Effector memory CD4-positive, alpha-beta T cell (primary cell): Measurements from ENCODE around the gene TRAK1.

Source experiments
- DNase-seq, 3 donors: peaks; one replicate each; pipeline ENCODE4 v3.0.0-alpha.2; 2020
- H3K27ac ChIP-seq: 2 replicates; pipeline ENCODE4 v1.7.0; 2013; ENCODE audit warnings: mild to moderate bottlenecking, low read length, moderate library complexity; ENCODE audit not compliant: insufficient read depth, poor library complexity, severe bottlenecking
- H3K27me3 ChIP-seq: replicated peaks from 2 replicates; pipeline ENCODE4 v1.7.0; 2013; ENCODE audit warnings: mild to moderate bottlenecking, low read length; ENCODE audit not compliant: insufficient read depth, control insufficient read depth, poor library complexity, severe bottlenecking
- H3K36me3 ChIP-seq: 2 replicates; pipeline ENCODE4 v1.7.0; 2013; ENCODE audit warnings: mild to moderate bottlenecking, low read length, moderate library complexity; ENCODE audit not compliant: control insufficient read depth, insufficient read depth
- H3K4me1 ChIP-seq: 2 replicates; pipeline ENCODE4 v1.7.0; 2013; ENCODE audit warnings: low read length, mild to moderate bottlenecking; ENCODE audit not compliant: control insufficient read depth, insufficient read depth, poor library complexity, severe bottlenecking
- H3K4me3 ChIP-seq: 2 replicates; pipeline ENCODE4 v1.7.0; 2013; ENCODE audit warnings: low read length, low read depth, mild to moderate bottlenecking; ENCODE audit not compliant: insufficient read depth, poor library complexity, severe bottlenecking
- H3K9me3 ChIP-seq: 2 replicates; pipeline ENCODE4 v1.7.0; 2013; ENCODE audit warnings: mild to moderate bottlenecking, low read length, moderate library complexity; ENCODE audit not compliant: control insufficient read depth

The TRAK1 gene

GRCh38 chr3:42106646-42107045 is 15.5 kb downstream of the TRAK1 start:
- no peak for DNase-seq
- Histone ChIP-seq H3K36me3 (no peaks in the 10 kb centered on the region), H3K27ac (no peak overlapping the region), H3K4me1 (no peaks in the 10 kb centered on the region), H3K9me3 (no peaks in the 10 kb centered on the region), H3K4me3 (no peak overlapping the region), H3K27me3 (no peaks in the 10 kb centered on the region)

- Histone ChIP-seq H3K4me1 (no peaks in the 10 kb centered on the region), H3K27ac (no peak overlapping the region), H3K27me3 (no peaks in the 10 kb centered on the region), H3K9me3 (no peaks in the 10 kb centered on the region), H3K36me3 (no peaks in the 10 kb centered on the region), H3K4me3 (no peak overlapping the region)
- no peak for DNase-seq
Observed at GRCh38 chr3:42110631-42111030, 19.5 kb downstream of the TRAK1 start.

GRCh38 chr3:42114130-42114725 is 23.1 kb downstream of the TRAK1 start:
- H3K27ac ChIP-seq = no peak overlapping the region
- H3K4me1 ChIP-seq = no peaks in the 10 kb centered on the region
- no peak for DNase-seq
- no peak overlapping the region for H3K4me3 ChIP-seq
- no peaks in the 10 kb centered on the region for H3K27me3 ChIP-seq
- no peaks in the 10 kb centered on the region for H3K9me3 ChIP-seq
- H3K36me3 ChIP-seq = no peaks in the 10 kb centered on the region

GRCh38 chr3:42115215-42115614 is 24.1 kb downstream of the TRAK1 start:
- H3K9me3 ChIP-seq = no peaks in the 10 kb centered on the region
- no peaks in the 10 kb centered on the region for H3K36me3 ChIP-seq
- H3K4me3 ChIP-seq = no peak overlapping the region
- H3K27me3 ChIP-seq = no peaks in the 10 kb centered on the region
- H3K27ac ChIP-seq = no peak overlapping the region
- no peak for DNase-seq
- H3K4me1 ChIP-seq = no peaks in the 10 kb centered on the region

GRCh38 chr3:42115946-42116345 is 24.8 kb downstream of the TRAK1 start:
- Histone ChIP-seq H3K27ac (no peak overlapping the region), H3K4me3 (no peak overlapping the region), H3K27me3 (no peaks in the 10 kb centered on the region), H3K36me3 (no peaks in the 10 kb centered on the region), H3K9me3 (no peaks in the 10 kb centered on the region), H3K4me1 (no peaks in the 10 kb centered on the region)
- no peak for DNase-seq

GRCh38 chr3:42116466-42116865 is 25.3 kb downstream of the TRAK1 start:
- no peaks in the 10 kb centered on the region for H3K27me3 ChIP-seq
- H3K27ac ChIP-seq = no peak overlapping the region
- no peaks in the 10 kb centered on the region for H3K36me3 ChIP-seq
- DNase-seq = no peak
- no peaks in the 10 kb centered on the region for H3K9me3 ChIP-seq
- H3K4me3 ChIP-seq = no peak overlapping the region
- H3K4me1 ChIP-seq = no peaks in the 10 kb centered on the region

GRCh38 chr3:42117175-42118008 is 26.2 kb downstream of the TRAK1 start:
- Histone ChIP-seq H3K4me1 (no peaks in the 10 kb centered on the region), H3K4me3 (no peak overlapping the region), H3K9me3 (no peaks in the 10 kb centered on the region), H3K27ac (no peak overlapping the region), H3K27me3 (no peaks in the 10 kb centered on the region), H3K36me3 (no peaks in the 10 kb centered on the region)
- DNase-seq = no peak

GRCh38 chr3:42118762-42119361 is 27.7 kb downstream of the TRAK1 start:
- Histone ChIP-seq H3K27me3 (no peaks in the 10 kb centered on the region), H3K27ac (no peak overlapping the region), H3K9me3 (no peaks in the 10 kb centered on the region), H3K4me3 (no peak overlapping the region), H3K36me3 (no peaks in the 10 kb centered on the region), H3K4me1 (no peaks in the 10 kb centered on the region)
- DNase-seq = no peak

- no peaks in the 10 kb centered on the region for H3K4me1 ChIP-seq
- H3K27me3 ChIP-seq = no peaks in the 10 kb centered on the region
Observed at GRCh38 chr3:42119561-42120355, 28.6 kb downstream of the TRAK1 start.

More at GRCh38 chr3:42119561-42120355, 28.6 kb downstream of the TRAK1 start:
- Histone ChIP-seq H3K27ac (no peak overlapping the region), H3K9me3 (no peaks in the 10 kb centered on the region), H3K4me3 (no peak overlapping the region), H3K36me3 (no peaks in the 10 kb centered on the region)
- DNase-seq = no peak
